ENCODE measurements around the gene ALDH1A3. TPM values are rescaled to one million over a fixed set of nuclear protein-coding genes. Genes with fewer than 3 reads are reported as not detected.

ALDH1A3 gene
- total and polyA plus RNA-seq, 2 of the 13 experiments (the other 11 are each of a cell fraction or from before 2014, with no cell fraction given) = not detected

- Histone ChIP-seq H2AFZ (ENCODE audit: low read length) (no peak overlapping the region), H3K4me3 (replicated peaks in 1 of 3; ENCODE audit: insufficient read depth in 1 of 3, low read depth in 2 of 3, low read length in 3 of 3) (no peak overlapping the region), H3K36me3 (replicated peaks in 1 of 2; ENCODE audit: control insufficient read depth in 1 of 2, insufficient read depth in 2 of 2, low read length in 2 of 2) (no peaks in the 10 kb centered on the region), H4K20me1 (ENCODE audit: insufficient read depth, low read length) (no peaks in the 10 kb centered on the region), H3K4me2 (ENCODE audit: low read depth, low read length) (no peak overlapping the region), H3K27me3 (ENCODE audit: control insufficient read depth in 1 of 2, insufficient read depth in 2 of 2, low read length in 2 of 2) (peaks cover 2 to 19% of the 10 kb centered on the region in 2 experiments; a peak in 3 of 5 replicates), H3K27ac (ENCODE audit: extremely low read length, insufficient read depth, low read length) (no peak overlapping the region), H3K9me3 (ENCODE audit: low read length) (no peaks in the 10 kb centered on the region), H3K79me2 (ENCODE audit: insufficient read depth, low read length) (no peaks in the 10 kb centered on the region), H3K4me1 (ENCODE audit: insufficient read depth, low read length) (no peaks in the 10 kb centered on the region; the same call in 1 of the 2 replicates), H3K9ac (ENCODE audit: insufficient read depth, low read depth, low read length) (no peak overlapping the region)
- no peak for DNase-seq (ENCODE audit: low spot score)
- ATAC-seq = no peak
- BruUV-seq (replicated peaks) = no TSS peak
- no peak for FAIRE-seq
- WGBS (ENCODE audit: low lambda C conversion rate) = 3% methylated on average over 5 of the region's 5 CpGs
- POLR2A ChIA-PET = no interaction called here
- in situ Hi-C loops (cut with HindIII; ENCODE audit: extremely low pct_ligation_motif_present, low pct_unique_long_range_greater_than_20kb) = no loop called here
- intact Hi-C loops (cut with micrococcal nuclease; ENCODE audit: unreplicated experiment) = no loop called here
- CTCF ChIA-PET (ENCODE audit: low intra/inter-chr PET ratio, low total read pairs) = no interaction called here
- TF ChIP-seq NR2F6 (IDR thresholded peaks at IDR 0.05) (no peak), NR2F6 (CRISPR knock-in tag; IDR thresholded peaks at IDR 0.05) (no peak), ZNF773 (CRISPR knock-in tag; IDR thresholded peaks at IDR 0.05; ENCODE audit: borderline replicate concordance) (no peak), ATF6 (CRISPR knock-in tag; conservative IDR thresholded peaks at IDR 0.05) (no peak), DDIT3 (CRISPR knock-in tag; IDR thresholded peaks at IDR 0.05) (no peak), ARID3A (IDR thresholded peaks at IDR 0.05; ENCODE audit: low read depth, low read length) (no peak), KLF6 (CRISPR knock-in tag; IDR thresholded peaks at IDR 0.05) (no peak), NFE2L1 (CRISPR knock-in tag; IDR thresholded peaks at IDR 0.05; ENCODE audit: borderline replicate concordance) (no peak), SIN3B (IDR thresholded peaks at IDR 0.05; ENCODE audit: low read length) (no peak), HBP1 (CRISPR knock-in tag; IDR thresholded peaks at IDR 0.05; ENCODE audit: low read depth) (no peak), ZFP36L2 (CRISPR knock-in tag; IDR thresholded peaks at IDR 0.05) (no peak), NR2C2 (CRISPR knock-in tag; IDR thresholded peaks at IDR 0.05; ENCODE audit: borderline replicate concordance) (no peak), KDM3A (CRISPR knock-in tag; IDR thresholded peaks at IDR 0.05; ENCODE audit: low read depth) (no peak), IKZF5 (CRISPR knock-in tag; IDR thresholded peaks at IDR 0.05) (no peak), RFX5 (IDR thresholded peaks at IDR 0.05; ENCODE audit: low read depth, low read length) (no peak), IRF9 (CRISPR knock-in tag; IDR thresholded peaks at IDR 0.05; ENCODE audit: borderline replicate concordance) (no peak), ZKSCAN5 (CRISPR knock-in tag; IDR thresholded peaks at IDR 0.05) (no peak), NR0B2 (CRISPR knock-in tag; IDR thresholded peaks at IDR 0.05) (no peak), PHB2 (IDR thresholded peaks at IDR 0.05; ENCODE audit: partially characterized antibody) (no peak)
These were observed 22.8 kb upstream of the ALDH1A3 start for GRCh38 chr15:100856867-100857266.
